ENCODE measurements around the gene ASB5.

ASB5 gene

GRCh38 chr4:176210579-176211296 is 58.3 kb downstream of the ASB5 start (continued):
- no peak for TF ChIP-seq CREB5 (CRISPR knock-in tag; IDR thresholded peaks at IDR 0.05; ENCODE audit: low read depth)
- TF ChIP-seq TCF4 (CRISPR knock-in tag; IDR thresholded peaks at IDR 0.05; ENCODE audit: borderline replicate concordance): no peak
- no peak for TF ChIP-seq POU6F1 (CRISPR knock-in tag; IDR thresholded peaks at IDR 0.05; ENCODE audit: borderline replicate concordance, low read depth)
- no peak for TF ChIP-seq BACH2 (CRISPR knock-in tag; IDR thresholded peaks at IDR 0.05; ENCODE audit: borderline replicate concordance)
- no peak for TF ChIP-seq SNAI2 (CRISPR knock-in tag; IDR thresholded peaks at IDR 0.05)
- TF ChIP-seq PPARA (CRISPR knock-in tag; IDR thresholded peaks at IDR 0.05; ENCODE audit: borderline replicate concordance): no peak
- TF ChIP-seq ZNF8 (CRISPR knock-in tag; IDR thresholded peaks at IDR 0.05): no peak

GRCh38 chr4:176210101-176210500 is 58.9 kb downstream of the ASB5 start:
- TF ChIP-seq PATZ1 (CRISPR knock-in tag; IDR thresholded peaks at IDR 0.05; ENCODE audit: borderline replicate concordance) (no peak), CREB5 (CRISPR knock-in tag; IDR thresholded peaks at IDR 0.05; ENCODE audit: low read depth) (no peak), BACH2 (CRISPR knock-in tag; IDR thresholded peaks at IDR 0.05; ENCODE audit: borderline replicate concordance) (no peak), CSRNP3 (CRISPR knock-in tag; IDR thresholded peaks at IDR 0.05) (no peak), ARNTL (CRISPR knock-in tag; IDR thresholded peaks at IDR 0.05; ENCODE audit: borderline replicate concordance, low read depth) (no peak), ZNF70 (CRISPR knock-in tag; IDR thresholded peaks at IDR 0.05) (no peak), POU6F1 (CRISPR knock-in tag; IDR thresholded peaks at IDR 0.05; ENCODE audit: borderline replicate concordance, low read depth) (no peak), SNAI2 (CRISPR knock-in tag; IDR thresholded peaks at IDR 0.05) (no peak)

GRCh38 chr4:176209535-176209934 is 59.5 kb downstream of the ASB5 start:
- no peak for ATAC-seq
- TF ChIP-seq ZNF565 (CRISPR knock-in tag; conservative IDR thresholded peaks at IDR 0.05; ENCODE audit: low read depth): no peak
- TF ChIP-seq ISL1 (CRISPR knock-in tag; IDR thresholded peaks at IDR 0.05): no peak
- no peak for TF ChIP-seq CSDC2 (CRISPR knock-in tag; IDR thresholded peaks at IDR 0.05)
- TF ChIP-seq OSR1 (CRISPR knock-in tag; IDR thresholded peaks at IDR 0.05): no peak

More at GRCh38 chr4:176210101-176210500, 58.9 kb downstream of the ASB5 start:
- no peak for ATAC-seq

- peak; percentile 53; the same call in 2 of the 3 replicates for ATAC-seq
- no peak for TF ChIP-seq TSHZ2 (CRISPR knock-in tag; IDR thresholded peaks at IDR 0.05)
- no peak for TF ChIP-seq CSRNP3 (CRISPR knock-in tag; IDR thresholded peaks at IDR 0.05)
- TF ChIP-seq PATZ1 (CRISPR knock-in tag; IDR thresholded peaks at IDR 0.05; ENCODE audit: borderline replicate concordance): no peak
- no peak for TF ChIP-seq ZNF565 (CRISPR knock-in tag; conservative IDR thresholded peaks at IDR 0.05; ENCODE audit: low read depth)
- TF ChIP-seq BACH2 (CRISPR knock-in tag; IDR thresholded peaks at IDR 0.05; ENCODE audit: borderline replicate concordance): no peak
- no peak for TF ChIP-seq CSDC2 (CRISPR knock-in tag; IDR thresholded peaks at IDR 0.05)
- peak; percentile 68 for TF ChIP-seq ISL1 (CRISPR knock-in tag; IDR thresholded peaks at IDR 0.05)
Observed at GRCh38 chr4:176207839-176208238, 61.2 kb downstream of the ASB5 start.
